LHCN-M2 (cell line): ENCODE measurements around the gene SLC12A7. TPM values are rescaled to one million over a fixed set of nuclear protein-coding genes. Genes with fewer than 3 reads are reported as not detected.
"Not testable (repeated sequence)": the region's sequence is repeated elsewhere in the genome, so short reads cannot be mapped to it uniquely, and the experiment has no call there.

Experiments used
- DNase-seq: peaks from one replicate; pipeline ENCODE4 v3.0.0-alpha.2; 2012; ENCODE audit warnings: low read depth
- total RNA-seq: library from RNA; depleted of rRNA; stranded (reverse); fragments of >200 nt; gene quantifications from 2 replicates; pipeline ENCODE4 v1.2.3, GENCODE V29; 2014

The SLC12A7 gene
- total RNA-seq, 1 experiment from 2014 or later: 5.5 TPM

GRCh38 chr5:1063661-1064382, 48.0 kb downstream of the SLC12A7 start:
- no peak for DNase-seq

GRCh38 chr5:1062761-1063568, 48.9 kb downstream of the SLC12A7 start:
- no peak for DNase-seq

- DNase-seq: no peak
These were observed 49.9 kb downstream of the SLC12A7 start for GRCh38 chr5:1061916-1062315.

GRCh38 chr5:1061292-1061691, 50.6 kb downstream of the SLC12A7 start:
- DNase-seq: not testable (repeated sequence)

- DNase-seq: no peak
These were observed 51.3 kb downstream of the SLC12A7 start for GRCh38 chr5:1060535-1060981.

- DNase-seq: no peak
These were observed 52.0 kb downstream of the SLC12A7 start for GRCh38 chr5:1059884-1060263.

GRCh38 chr5:1058988-1059883, 52.6 kb downstream of the SLC12A7 start:
- no peak for DNase-seq

- no peak for DNase-seq
These were observed 53.5 kb downstream of the SLC12A7 start for GRCh38 chr5:1058083-1058945.

- no peak for DNase-seq
These were observed 54.3 kb downstream of the SLC12A7 start for GRCh38 chr5:1057485-1058082.

GRCh38 chr5:1056611-1057484, 55.0 kb downstream of the SLC12A7 start:
- DNase-seq: no peak

GRCh38 chr5:1055896-1056610, 55.8 kb downstream of the SLC12A7 start:
- DNase-seq: no peak

- no peak for DNase-seq
These were observed 56.8 kb downstream of the SLC12A7 start for GRCh38 chr5:1054799-1055775.

GRCh38 chr5:1054018-1054798, 57.7 kb downstream of the SLC12A7 start:
- no peak for DNase-seq

GRCh38 chr5:1053391-1054017, 58.4 kb downstream of the SLC12A7 start:
- DNase-seq: no peak

- DNase-seq: no peak
These were observed 59.0 kb downstream of the SLC12A7 start for GRCh38 chr5:1052641-1053390.

- no peak for DNase-seq
These were observed 59.8 kb downstream of the SLC12A7 start for GRCh38 chr5:1052076-1052475.
